HepG2 (cell line): Measurements from ENCODE around the gene THSD4. TPM values are rescaled to one million over a fixed set of nuclear protein-coding genes. Genes with fewer than 3 reads are reported as not detected.

ENCODE experiments used
- ATAC-seq: fragments of 200-7000 bp; cut with Tn5 transposase; 3 replicates; pipeline ENCODE4 v1.9.1; 2020; ENCODE audit warnings: mild to moderate bottlenecking, moderate library complexity
- BruUV-seq: library from RNA; stranded (reverse); fragments of 400-500 nt; replicated peaks from 2 replicates; lab custom pipeline; 2021; lab: Mats Ljungman, UMichigan
- CTCF ChIA-PET: fragments of 300-600 bp; formaldehyde crosslinking; extraction: SDS; loops from one replicate; lab custom pipeline; 2021; ENCODE audit warnings: low total read pairs, inconsistent platforms, low intra/inter-chr PET ratio; lab: Yijun Ruan, JAX
- POLR2A ChIA-PET: fragments of 350-600 bp; sonication (Branson Sonifier 250); formaldehyde crosslinking; loops from one replicate; lab custom pipeline; 2020; ENCODE audit warnings: antibody characterized with exemption, inconsistent platforms; lab: Yijun Ruan, JAX
- DNase-seq: peaks from one replicate; pipeline ENCODE4 v3.0.0-alpha.2; 2015; ENCODE audit warnings: low spot score
- FAIRE-seq: peaks from 3 replicates; lab custom pipeline; 2011; peaks lifted over from hg19 to GRCh38; lab: Jason Lieb, UNC
- H2AFZ ChIP-seq: one replicate; pipeline ENCODE4 v1.6.1; 2011; ENCODE audit warnings: low read length, inconsistent platforms
- H3K27ac ChIP-seq: fragments of 300-600 bp; 3 replicates; pipeline ENCODE4 v1.8.0; 2011; ENCODE audit warnings: mixed run types, mild to moderate bottlenecking, mixed read lengths, low read length, inconsistent platforms; ENCODE audit not compliant: insufficient read depth; ENCODE audit errors: extremely low read length
- H3K27me3 ChIP-seq, 2 experiments: fragments of 200-600 bp in 1 of 2; 2 replicates in 1 of 2; 3 replicates in 1 of 2; pipeline versions ENCODE4 v1.6.0 to v1.8.0; 2011; ENCODE audit warnings: low read length in 2 of 2, mild to moderate bottlenecking in 2 of 2, moderate library complexity in 2 of 2, inconsistent platforms in 1 of 2; ENCODE audit not compliant: insufficient read depth in 2 of 2, control insufficient read depth in 1 of 2
- H3K36me3 ChIP-seq, 2 experiments: fragments of 200-600 bp in 1 of 2; replicated peaks in 1 of 2; 2 replicates in 1 of 2; 3 replicates in 1 of 2; pipeline versions ENCODE4 v1.5.1 to v1.8.0; 2011; ENCODE audit warnings: low read length in 2 of 2, inconsistent platforms in 1 of 2; ENCODE audit not compliant: insufficient read depth in 2 of 2, control insufficient read depth in 1 of 2
- H3K4me1 ChIP-seq: 2 replicates; pipeline ENCODE4 v1.5.1; 2012; ENCODE audit warnings: low read length, inconsistent platforms; ENCODE audit not compliant: insufficient read depth
- H3K4me2 ChIP-seq: 2 replicates; pipeline ENCODE4 v1.6.0; 2011; ENCODE audit warnings: low read depth, low read length, inconsistent platforms
- H3K4me3 ChIP-seq, 3 experiments: fragments of 200-600 bp in 1 of 3; sonication (generic), shearing (Covaris generic) in 1 of 3; replicated peaks in 1 of 3; 2 replicates each; pipeline ENCODE4 v1.5.1; 2011 to 2016; ENCODE audit warnings: low read length in 3 of 3, inconsistent platforms in 2 of 3, low read depth in 2 of 3, mild to moderate bottlenecking in 2 of 3, control low read depth in 1 of 3, mixed read lengths in 1 of 3; ENCODE audit not compliant: insufficient read depth in 1 of 3
- H3K79me2 ChIP-seq: one replicate; pipeline ENCODE4 v1.6.1; 2011; ENCODE audit warnings: low read length, inconsistent platforms; ENCODE audit not compliant: insufficient read depth
- H3K9ac ChIP-seq: 2 replicates; pipeline ENCODE4 v1.6.0; 2011; ENCODE audit warnings: mild to moderate bottlenecking, low read depth, low read length, inconsistent platforms; ENCODE audit not compliant: insufficient read depth
- H3K9me3 ChIP-seq: 2 replicates; pipeline ENCODE4 v1.5.1; 2012; ENCODE audit warnings: mild to moderate bottlenecking, low read length
- H4K20me1 ChIP-seq: 2 replicates; pipeline ENCODE4 v1.6.0; 2011; ENCODE audit warnings: inconsistent platforms, mild to moderate bottlenecking, low read length, moderate library complexity; ENCODE audit not compliant: insufficient read depth
- ATAD3A ChIP-seq: sonication (generic); formaldehyde crosslinking; IDR thresholded peaks from 2 replicates; pipeline ENCODE4 v1.4.0; 2020; ENCODE audit warnings: missing genetic modification reagents
- EED ChIP-seq: sonication (generic); formaldehyde crosslinking; IDR thresholded peaks from 2 replicates; pipeline ENCODE4 v1.5.0; 2020; ENCODE audit warnings: mild to moderate bottlenecking, missing genetic modification reagents
- ELK4 ChIP-seq: sonication (generic); formaldehyde crosslinking; IDR thresholded peaks from 2 replicates; pipeline ENCODE4 v1.9.0; 2021; ENCODE audit warnings: missing genetic modification reagents, borderline replicate concordance
- IRX3 ChIP-seq: sonication (generic); formaldehyde crosslinking; IDR thresholded peaks from 2 replicates; pipeline ENCODE4 v1.8.1; 2023; ENCODE audit warnings: mild to moderate bottlenecking, low read depth, missing genetic modification reagents, borderline replicate concordance
- LBX2 ChIP-seq: sonication (generic); formaldehyde crosslinking; IDR thresholded peaks from 2 replicates; pipeline ENCODE4 v1.5.0; 2020; ENCODE audit warnings: missing genetic modification reagents, mild to moderate bottlenecking, borderline replicate concordance
- MIER2 ChIP-seq: IDR thresholded peaks from 2 replicates; pipeline ENCODE4 v1.6.1; 2016; ENCODE audit warnings: missing biosample characterization, missing genetic modification reagents
- NR2F2 ChIP-seq: IDR thresholded peaks from 2 replicates; pipeline ENCODE4 v1.6.1; 2012; ENCODE audit warnings: low read depth, inconsistent platforms, borderline replicate concordance
- RFX5 ChIP-seq: IDR thresholded peaks from 2 replicates; pipeline ENCODE4 v1.6.1; 2011; ENCODE audit warnings: low read depth, low read length, improper control_type of control experiment
- SALL2 ChIP-seq: sonication (generic); formaldehyde crosslinking; IDR thresholded peaks from 2 replicates; pipeline ENCODE4 v1.8.1; 2023; ENCODE audit warnings: mild to moderate bottlenecking, missing genetic modification reagents, inconsistent platforms
- SMAD3 ChIP-seq: sonication (generic); formaldehyde crosslinking; IDR thresholded peaks from 2 replicates; pipeline ENCODE4 v1.4.0; 2020; ENCODE audit warnings: missing genetic modification reagents
- SYNCRIP ChIP-seq: fragments of 200-400 bp; formaldehyde crosslinking; IDR thresholded peaks from 2 replicates; pipeline ENCODE4 v1.6.1; 2018; ENCODE audit warnings: mild to moderate bottlenecking, low read depth, low read length; ENCODE audit not compliant: insufficient read depth
- TGIF2 ChIP-seq: IDR thresholded peaks from 2 replicates; pipeline ENCODE4 v1.6.1; 2016; ENCODE audit warnings: control low read depth, missing compliant biosample characterization
- ZBTB37 ChIP-seq: sonication (generic); formaldehyde crosslinking; IDR thresholded peaks from 2 replicates; pipeline ENCODE4 v1.4.0; 2020; ENCODE audit warnings: mild to moderate bottlenecking, missing genetic modification reagents
- ZNF24 ChIP-seq: fragments of 450-650 bp; IDR thresholded peaks from 2 replicates; pipeline ENCODE4 v1.6.1; 2017; ENCODE audit warnings: antibody characterized with exemption, mild to moderate bottlenecking
- ZNF343 ChIP-seq: sonication (generic); formaldehyde crosslinking; IDR thresholded peaks from 2 replicates; pipeline ENCODE4 v1.4.0; 2020; ENCODE audit warnings: mild to moderate bottlenecking, missing genetic modification reagents
- ZNF513 ChIP-seq: sonication (generic); formaldehyde crosslinking; conservative IDR thresholded peaks from 2 replicates; pipeline ENCODE4 v1.5.0; 2020; ENCODE audit warnings: missing genetic modification reagents
- ZNF572 ChIP-seq: sonication (generic); formaldehyde crosslinking; IDR thresholded peaks from 2 replicates; pipeline ENCODE4 v1.5.1; 2020; ENCODE audit warnings: mild to moderate bottlenecking, missing genetic modification reagents
- WGBS: methylation state at CpG from one replicate; pipeline ENCODE4 v1.1.6; 2017; ENCODE audit warnings: low lambda C conversion rate; 5-methylcytosine and 5-hydroxymethylcytosine counted together
- in situ Hi-C: cut with HindIII; loops from 2 replicates; pipeline ENCODE4 v1.10.0; 2017; ENCODE audit warnings: low pct_unique_long_range_greater_than_20kb; ENCODE audit not compliant: extremely low pct_ligation_motif_present
- intact Hi-C: fragments of 100-400 bp; cut with micrococcal nuclease; formaldehyde crosslinking; loops from one replicate; pipeline ENCODE4 v1.10.0; 2022; ENCODE audit not compliant: unreplicated experiment
- polyA plus RNA-seq, 8 experiments: library from polyadenylated mRNA; depleted of rRNA in 3 of 8; stranded (reverse) in 7 of 8; unstranded in 1 of 8; fragments of >200 nt; fragmentation: Illumina TruSeq in 4 of 8; extraction: Trizol in 4 of 8; gene quantifications; 2 replicates each; pipeline versions ENCODE4 v1.2.1 to v1.2.3, GENCODE V29; 2011 to 2016; ENCODE audit warnings: low read depth in 4 of 8, missing spikeins in 1 of 8, mixed read lengths in 1 of 8; ENCODE audit not compliant: insufficient read depth in 1 of 8
- total RNA-seq, 5 experiments: library from RNA; depleted of rRNA; stranded (reverse); fragments of >200 nt; fragmentation: Illumina TruSeq; extraction: Trizol; gene quantifications; 2 replicates each; pipeline ENCODE4 v1.2.3, GENCODE V29; 2016; ENCODE audit warnings: low read depth in 1 of 5
- TF ChIP-seq, protein P1 (sequence below): sonication (generic); formaldehyde crosslinking; IDR thresholded peaks from 2 replicates; pipeline ENCODE4 v1.4.0; 2020; ENCODE audit warnings: missing genetic modification reagents

Gene THSD4
- total and polyA plus RNA-seq, 2 of the 13 experiments (the other 11 are each of a cell fraction or from before 2014, with no cell fraction given) = 0.07 to 0.21 TPM

GRCh38 chr15:71545223-71545760 lies 430.0 kb downstream of the THSD4 start (continued):
- TF ChIP-seq ELK4 (CRISPR knock-in tag) = no peak
- TF ChIP-seq EED (CRISPR knock-in tag) = no peak
- no peak for TF ChIP-seq NR2F2
- TF ChIP-seq ATAD3A (CRISPR knock-in tag) = no peak
- no peak for TF ChIP-seq SALL2 (CRISPR knock-in tag)
- TF ChIP-seq SYNCRIP = no peak
- no peak for TF ChIP-seq TGIF2 (CRISPR knock-in tag)
- TF ChIP-seq RFX5 = no peak
- TF ChIP-seq ZNF572 (CRISPR knock-in tag) = no peak
- no peak for TF ChIP-seq SMAD3 (CRISPR knock-in tag)
- TF ChIP-seq ZNF343 = no peak

DNA sequence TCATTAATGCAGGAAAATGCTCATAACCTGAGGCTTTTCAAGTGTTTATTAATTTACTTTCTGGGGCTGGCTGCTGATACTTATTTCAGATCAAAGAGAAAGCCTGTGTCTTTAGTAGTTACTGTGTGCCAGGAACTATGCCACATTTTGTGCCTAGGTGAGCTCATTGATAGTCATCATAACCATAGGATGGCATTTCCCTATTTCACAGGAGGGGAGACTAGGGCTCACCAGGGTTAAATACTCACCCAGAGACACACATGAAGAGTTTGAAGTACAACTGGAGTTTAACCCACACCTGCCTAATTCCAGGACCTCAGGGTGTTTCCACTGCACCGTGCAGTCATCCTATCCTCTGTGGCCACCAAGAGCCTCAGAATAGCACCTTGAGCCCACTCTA lies 430.7 kb downstream of the THSD4 start:
- no TSS peak for BruUV-seq
- Histone ChIP-seq H3K27ac (no peak overlapping the region), H3K79me2 (no peaks in the 10 kb centered on the region), H3K36me3 (no peaks in the 10 kb centered on the region), H3K4me2 (no peak overlapping the region), H3K27me3 (peaks cover 1 to 2% of the 10 kb centered on the region in 2 experiments; a peak in 1 of 5 replicates), H3K9me3 (no peaks in the 10 kb centered on the region), H2AFZ (no peak overlapping the region), H3K4me1 (no peaks in the 10 kb centered on the region), H3K4me3 (no peak overlapping the region), H3K9ac (no peak overlapping the region), H4K20me1 (no peaks in the 10 kb centered on the region)
- intact Hi-C loops (no loop called here), in situ Hi-C loops (no loop called here)
- WGBS = 0% methylated on average over 1 of the region's 1 CpG
- DNase-seq (no peak), ATAC-seq (no peak), FAIRE-seq (no peak)
- ChIA-PET POLR2A (no interaction called here), CTCF (no interaction called here)
- no peak for TF ChIP-seq ZNF513 (CRISPR knock-in tag)
- TF ChIP-seq IRX3 (CRISPR knock-in tag) = no peak
- TF ChIP-seq LBX2 = no peak
- no peak for TF ChIP-seq MIER2 (CRISPR knock-in tag)
- TF ChIP-seq, protein P1, sequence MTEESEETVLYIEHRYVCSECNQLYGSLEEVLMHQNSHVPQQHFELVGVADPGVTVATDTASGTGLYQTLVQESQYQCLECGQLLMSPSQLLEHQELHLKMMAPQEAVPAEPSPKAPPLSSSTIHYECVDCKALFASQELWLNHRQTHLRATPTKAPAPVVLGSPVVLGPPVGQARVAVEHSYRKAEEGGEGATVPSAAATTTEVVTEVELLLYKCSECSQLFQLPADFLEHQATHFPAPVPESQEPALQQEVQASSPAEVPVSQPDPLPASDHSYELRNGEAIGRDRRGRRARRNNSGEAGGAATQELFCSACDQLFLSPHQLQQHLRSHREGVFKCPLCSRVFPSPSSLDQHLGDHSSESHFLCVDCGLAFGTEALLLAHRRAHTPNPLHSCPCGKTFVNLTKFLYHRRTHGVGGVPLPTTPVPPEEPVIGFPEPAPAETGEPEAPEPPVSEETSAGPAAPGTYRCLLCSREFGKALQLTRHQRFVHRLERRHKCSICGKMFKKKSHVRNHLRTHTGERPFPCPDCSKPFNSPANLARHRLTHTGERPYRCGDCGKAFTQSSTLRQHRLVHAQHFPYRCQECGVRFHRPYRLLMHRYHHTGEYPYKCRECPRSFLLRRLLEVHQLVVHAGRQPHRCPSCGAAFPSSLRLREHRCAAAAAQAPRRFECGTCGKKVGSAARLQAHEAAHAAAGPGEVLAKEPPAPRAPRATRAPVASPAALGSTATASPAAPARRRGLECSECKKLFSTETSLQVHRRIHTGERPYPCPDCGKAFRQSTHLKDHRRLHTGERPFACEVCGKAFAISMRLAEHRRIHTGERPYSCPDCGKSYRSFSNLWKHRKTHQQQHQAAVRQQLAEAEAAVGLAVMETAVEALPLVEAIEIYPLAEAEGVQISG (CRISPR knock-in tag) = no peak
- TF ChIP-seq ZNF24 = no peak
- no peak for TF ChIP-seq ZBTB37 (CRISPR knock-in tag)
